GM12873 (cell line): ENCODE measurements around the gene PPARD.

Experiments
- TF ChIP-seq, protein P1 (sequence below): IDR thresholded peaks from 2 replicates; pipeline ENCODE4 v1.5.1; 2012; ENCODE audit warnings: low read depth, mild to moderate bottlenecking, moderate library complexity, low read length, control low read depth; ENCODE audit not compliant: insufficient read depth; ENCODE audit errors: missing control alignments

PPARD gene

GRCh38 chr6:35426074-35426473, 83.7 kb downstream of the PPARD start:
- TF ChIP-seq, protein P1, sequence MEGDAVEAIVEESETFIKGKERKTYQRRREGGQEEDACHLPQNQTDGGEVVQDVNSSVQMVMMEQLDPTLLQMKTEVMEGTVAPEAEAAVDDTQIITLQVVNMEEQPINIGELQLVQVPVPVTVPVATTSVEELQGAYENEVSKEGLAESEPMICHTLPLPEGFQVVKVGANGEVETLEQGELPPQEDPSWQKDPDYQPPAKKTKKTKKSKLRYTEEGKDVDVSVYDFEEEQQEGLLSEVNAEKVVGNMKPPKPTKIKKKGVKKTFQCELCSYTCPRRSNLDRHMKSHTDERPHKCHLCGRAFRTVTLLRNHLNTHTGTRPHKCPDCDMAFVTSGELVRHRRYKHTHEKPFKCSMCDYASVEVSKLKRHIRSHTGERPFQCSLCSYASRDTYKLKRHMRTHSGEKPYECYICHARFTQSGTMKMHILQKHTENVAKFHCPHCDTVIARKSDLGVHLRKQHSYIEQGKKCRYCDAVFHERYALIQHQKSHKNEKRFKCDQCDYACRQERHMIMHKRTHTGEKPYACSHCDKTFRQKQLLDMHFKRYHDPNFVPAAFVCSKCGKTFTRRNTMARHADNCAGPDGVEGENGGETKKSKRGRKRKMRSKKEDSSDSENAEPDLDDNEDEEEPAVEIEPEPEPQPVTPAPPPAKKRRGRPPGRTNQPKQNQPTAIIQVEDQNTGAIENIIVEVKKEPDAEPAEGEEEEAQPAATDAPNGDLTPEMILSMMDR: no peak

DNA sequence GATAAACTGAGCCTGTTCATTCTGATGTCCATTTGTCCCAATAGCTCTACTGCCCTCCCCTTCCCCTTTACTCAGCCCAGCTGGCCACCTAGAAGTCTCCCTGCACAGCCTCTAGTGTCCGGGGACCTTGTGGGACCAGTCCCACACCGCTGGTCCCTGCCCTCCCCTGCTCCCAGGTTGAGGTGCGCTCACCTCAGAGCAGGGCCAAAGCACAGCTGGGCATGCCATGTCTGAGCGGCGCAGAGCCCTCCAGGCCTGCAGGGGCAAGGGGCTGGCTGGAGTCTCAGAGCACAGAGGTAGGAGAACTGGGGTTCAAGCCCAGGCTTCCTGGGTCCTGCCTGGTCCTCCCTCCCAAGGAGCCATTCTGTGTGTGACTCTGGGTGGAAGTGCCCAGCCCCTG, 85.1 kb downstream of the PPARD start:
- TF ChIP-seq, protein P1: no peak

DNA sequence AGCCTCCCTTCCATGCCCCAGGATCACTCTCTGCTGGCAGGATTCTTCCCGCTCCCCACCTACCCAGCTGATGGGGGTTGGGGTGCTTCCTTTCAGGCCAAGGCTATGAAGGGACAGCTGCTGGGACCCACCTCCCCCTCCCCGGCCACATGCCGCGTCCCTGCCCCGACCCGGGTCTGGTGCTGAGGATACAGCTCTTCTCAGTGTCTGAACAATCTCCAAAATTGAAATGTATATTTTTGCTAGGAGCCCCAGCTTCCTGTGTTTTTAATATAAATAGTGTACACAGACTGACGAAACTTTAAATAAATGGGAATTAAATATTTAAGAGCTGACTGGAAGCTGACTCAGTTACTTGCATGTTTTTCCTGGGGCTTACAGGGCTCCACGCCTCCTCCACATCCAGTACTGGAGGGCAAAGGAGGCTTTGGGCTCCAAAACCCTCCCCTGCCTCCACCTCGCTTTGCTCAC, 85.5 kb downstream of the PPARD start:
- TF ChIP-seq, protein P1: no peak

DNA sequence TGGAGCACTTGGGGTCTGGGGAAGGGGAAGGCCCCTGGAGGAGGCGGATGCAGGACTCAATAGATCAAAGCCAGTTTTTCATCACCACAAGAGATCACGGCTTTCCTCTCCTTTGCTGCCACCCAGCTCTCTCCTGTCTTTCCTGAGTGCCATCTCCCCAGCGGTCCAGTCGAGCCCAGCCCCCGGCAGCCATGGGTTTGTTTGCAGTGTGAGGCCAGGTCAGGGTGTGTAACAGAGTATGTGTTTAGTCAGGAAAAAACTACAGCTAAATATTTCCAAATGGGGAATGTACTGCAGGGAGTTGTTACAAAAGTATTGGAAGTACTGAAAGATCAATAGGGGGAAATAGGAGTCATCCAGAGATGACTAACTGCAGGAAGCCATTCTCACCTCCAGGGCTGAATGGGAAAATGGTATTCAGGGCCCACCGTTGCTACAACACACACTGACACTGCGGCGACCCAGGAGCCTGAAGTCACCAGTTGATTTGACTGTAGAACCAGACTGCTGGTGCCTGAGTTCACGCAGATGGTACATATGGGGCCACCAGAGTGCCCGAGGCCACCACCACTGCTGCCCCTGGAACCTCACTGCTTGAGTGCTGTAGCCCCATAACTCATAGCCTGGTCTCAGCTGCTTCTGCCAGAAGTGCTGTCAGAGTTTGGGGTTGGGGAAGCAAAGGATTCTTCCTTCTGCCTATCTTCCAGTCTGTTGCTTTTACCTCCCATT, 86.2 kb downstream of the PPARD start:
- TF ChIP-seq, protein P1: no peak

DNA sequence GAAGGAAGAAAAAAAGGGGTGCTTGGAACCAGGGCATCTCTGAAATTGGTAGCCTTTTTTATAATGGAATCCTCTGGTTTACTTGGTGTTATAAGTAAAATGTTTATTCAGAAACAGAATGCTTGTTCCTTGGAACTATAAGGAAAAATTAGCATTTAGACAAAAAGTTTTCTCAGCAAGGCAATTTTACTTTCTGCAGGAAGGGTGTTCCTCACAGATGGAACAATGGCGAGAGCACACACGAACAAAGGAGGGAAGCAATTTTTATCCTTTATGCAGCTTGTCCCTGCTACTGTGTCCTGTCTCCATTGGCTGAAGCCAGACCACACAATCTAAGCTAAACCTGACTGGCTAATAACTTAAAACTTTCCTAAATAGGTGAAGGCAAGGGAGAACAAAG, 87.1 kb downstream of the PPARD start:
- TF ChIP-seq, protein P1: no peak

DNA sequence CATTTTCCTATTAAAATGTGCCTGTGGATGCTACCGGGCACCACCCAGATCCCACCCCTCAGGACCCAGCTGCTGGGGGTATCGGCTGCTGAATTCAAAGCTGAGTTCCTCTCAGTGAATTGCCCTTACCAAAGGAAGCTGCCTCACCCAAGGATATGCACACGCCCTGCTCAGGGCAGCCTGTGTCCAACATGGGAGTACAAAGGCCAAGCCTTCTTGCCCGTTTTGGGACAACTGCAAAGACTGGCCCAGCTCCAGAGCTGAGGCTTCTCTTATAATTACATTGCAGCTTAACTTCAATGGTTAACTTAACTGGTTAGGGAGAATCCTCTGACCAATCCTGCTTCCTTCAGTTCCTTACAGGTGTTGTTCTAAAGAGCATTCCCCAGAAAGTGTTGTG, 89.9 kb downstream of the PPARD start:
- TF ChIP-seq, protein P1: no peak

DNA sequence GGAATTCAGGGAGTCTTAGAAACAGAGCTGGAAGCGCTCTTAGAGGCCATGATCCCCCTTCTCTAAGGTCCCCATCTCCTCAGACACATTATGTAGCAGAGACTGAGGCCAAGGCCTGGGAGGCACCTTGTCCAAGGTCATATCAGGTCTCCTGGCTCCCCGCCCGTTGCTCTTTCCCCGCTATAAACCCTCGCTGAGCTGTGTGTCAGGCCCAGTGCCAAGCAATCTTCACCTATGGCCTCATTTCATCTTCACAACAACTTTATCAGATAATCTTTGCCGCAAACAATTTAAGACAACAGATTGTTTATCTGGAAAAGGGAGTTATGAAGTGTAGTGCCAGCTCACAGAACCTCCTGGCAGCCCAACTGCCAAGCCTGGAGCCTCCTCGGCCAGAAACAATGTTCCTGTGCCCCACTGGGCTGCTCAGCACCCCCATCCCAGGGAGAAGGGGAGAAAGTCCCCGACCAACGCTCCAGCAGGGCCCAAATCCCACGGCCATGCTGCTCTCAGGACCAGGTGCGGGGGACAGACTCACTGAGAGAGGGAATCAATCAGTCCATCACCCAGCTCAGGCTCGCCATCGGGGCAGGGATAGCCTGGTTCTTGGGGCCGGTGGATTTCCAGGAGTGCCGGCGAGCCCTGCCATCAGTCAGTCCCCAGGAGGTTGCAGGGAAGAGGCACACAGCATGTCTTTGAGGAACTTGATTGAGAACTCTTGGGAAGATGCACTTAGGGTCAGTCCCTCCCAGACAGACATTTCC, 92.9 kb downstream of the PPARD start:
- TF ChIP-seq, protein P1: no peak
